RWPE1 (cell line): ENCODE results near the gene TRIML1.

Experiments used
- CTCF ChIA-PET: fragments of 350-600 bp; sonication (Branson Sonifier 250); formaldehyde crosslinking; extraction: SDS; loops from one replicate; lab custom pipeline; 2021; lab: Yijun Ruan, JAX
- POLR2A ChIA-PET: fragments of 400-600 bp; formaldehyde crosslinking; extraction: SDS; loops from one replicate; lab custom pipeline; 2020; ENCODE audit warnings: antibody characterized with exemption; ENCODE audit not compliant: low non-redundant PET; lab: Yijun Ruan, JAX
- DNase-seq: peaks from one replicate; pipeline ENCODE4 v3.0.0; 2012; ENCODE audit warnings: low spot score
- H3K27ac ChIP-seq: fragments of 450-650 bp; 2 replicates; pipeline ENCODE4 v1.5.1; 2017
- TF ChIP-seq, protein P1 (sequence below): fragments of 450-650 bp; conservative IDR thresholded peaks from 2 replicates; pipeline ENCODE4 v1.5.1; 2017; ENCODE audit warnings: low read depth, mild to moderate bottlenecking

The TRIML1 gene

GRCh38 chr4:188127214-188127874 is 11.9 kb upstream of the TRIML1 start:
- TF ChIP-seq, protein P1, sequence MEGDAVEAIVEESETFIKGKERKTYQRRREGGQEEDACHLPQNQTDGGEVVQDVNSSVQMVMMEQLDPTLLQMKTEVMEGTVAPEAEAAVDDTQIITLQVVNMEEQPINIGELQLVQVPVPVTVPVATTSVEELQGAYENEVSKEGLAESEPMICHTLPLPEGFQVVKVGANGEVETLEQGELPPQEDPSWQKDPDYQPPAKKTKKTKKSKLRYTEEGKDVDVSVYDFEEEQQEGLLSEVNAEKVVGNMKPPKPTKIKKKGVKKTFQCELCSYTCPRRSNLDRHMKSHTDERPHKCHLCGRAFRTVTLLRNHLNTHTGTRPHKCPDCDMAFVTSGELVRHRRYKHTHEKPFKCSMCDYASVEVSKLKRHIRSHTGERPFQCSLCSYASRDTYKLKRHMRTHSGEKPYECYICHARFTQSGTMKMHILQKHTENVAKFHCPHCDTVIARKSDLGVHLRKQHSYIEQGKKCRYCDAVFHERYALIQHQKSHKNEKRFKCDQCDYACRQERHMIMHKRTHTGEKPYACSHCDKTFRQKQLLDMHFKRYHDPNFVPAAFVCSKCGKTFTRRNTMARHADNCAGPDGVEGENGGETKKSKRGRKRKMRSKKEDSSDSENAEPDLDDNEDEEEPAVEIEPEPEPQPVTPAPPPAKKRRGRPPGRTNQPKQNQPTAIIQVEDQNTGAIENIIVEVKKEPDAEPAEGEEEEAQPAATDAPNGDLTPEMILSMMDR: no peak
- POLR2A ChIA-PET: no interaction called here
- CTCF ChIA-PET: interaction anchor here (0.7 to 0.8 kb wide), 2 partner anchors 17 to 158 kb away, joined by 3 read pairs; no protein-coding TSS in a partner anchor
- peak; percentile 79 for DNase-seq
- peak overlapping the region; percentile 83 for H3K27ac ChIP-seq

- DNase-seq: no peak
- no peak overlapping the region for H3K27ac ChIP-seq
- ChIA-PET CTCF (interaction anchor here (0.7 kb wide), 1 partner anchor 822 kb away, joined by 4 read pairs; no protein-coding TSS in a partner anchor), POLR2A (no interaction called here)
- TF ChIP-seq, protein P1: no peak
These were observed 8.9 kb upstream of the TRIML1 start for GRCh38 chr4:188130355-188130754.

DNA sequence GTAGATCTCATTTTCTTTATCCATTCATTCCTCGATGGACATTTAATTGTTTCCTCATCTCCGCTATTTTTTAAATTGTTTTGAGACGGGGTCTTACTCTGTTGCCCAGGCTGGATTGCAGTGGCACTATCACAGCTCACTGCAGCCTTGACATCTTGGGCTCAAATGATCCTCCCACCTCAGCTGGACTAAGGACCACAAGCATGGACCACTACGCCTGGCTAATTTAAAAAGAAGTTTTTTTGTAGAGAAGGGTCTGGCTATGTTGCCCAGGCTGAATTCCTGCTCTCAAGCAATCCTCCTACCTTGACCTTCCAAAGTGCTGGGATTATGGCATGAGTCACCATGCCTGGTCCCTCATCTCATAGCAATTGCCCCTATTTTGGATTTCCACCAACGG is 7.0 kb upstream of the TRIML1 start:
- DNase-seq: no peak
- CTCF ChIA-PET: no interaction called here
- POLR2A ChIA-PET: no interaction called here

GRCh38 chr4:188138227-188138626 is 1.0 kb upstream of the TRIML1 start:
- TF ChIP-seq, protein P1: no peak
- ChIA-PET CTCF (no interaction called here), POLR2A (interaction anchor here (0.6 kb wide), 1 partner anchor 111 kb away, joined by 3 read pairs; no protein-coding TSS in a partner anchor)
- DNase-seq: no peak
- H3K27ac ChIP-seq: no peak overlapping the region

More for the DNA sequence above, 7.0 kb upstream of the TRIML1 start:
- H3K27ac ChIP-seq: no peak overlapping the region
- TF ChIP-seq, protein P1: no peak

DNA sequence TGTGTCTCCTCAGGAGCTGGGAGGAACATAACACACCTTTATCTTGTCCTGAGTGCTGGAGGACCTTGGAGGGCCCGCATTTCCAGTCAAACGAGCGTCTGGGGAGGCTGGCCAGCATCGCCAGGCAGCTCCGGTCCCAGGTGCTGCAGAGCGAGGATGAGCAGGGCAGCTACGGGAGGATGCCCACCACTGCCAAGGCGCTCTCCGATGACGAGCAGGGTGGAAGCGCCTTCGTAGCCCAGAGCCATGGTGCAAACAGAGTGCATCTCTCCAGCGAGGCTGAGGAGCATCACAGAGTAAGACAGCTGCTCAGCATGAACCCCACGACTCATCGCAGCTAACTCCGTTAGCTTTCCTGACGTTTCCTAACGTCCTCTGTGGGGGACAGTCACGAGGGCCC is 430 bp downstream of the TRIML1 start:
- no peak for DNase-seq
- POLR2A ChIA-PET: no interaction called here
- CTCF ChIA-PET: interaction anchor here (0.6 kb wide), 1 partner anchor 56 kb away, joined by 3 read pairs; no protein-coding TSS in a partner anchor
- TF ChIP-seq, protein P1: no peak
- H3K27ac ChIP-seq: no peak overlapping the region

- no peak for DNase-seq
- TF ChIP-seq, protein P1: no peak
- ChIA-PET POLR2A (no interaction called here), CTCF (no interaction called here)
- no peak overlapping the region for H3K27ac ChIP-seq
These were observed 4.5 kb downstream of the TRIML1 start for GRCh38 chr4:188143731-188144130.
